DMS114 treated with DMSO at 0.1 percent for 48 hours (cell line): ENCODE results near the gene DHX58.
"Not testable (repeated sequence)": the region's sequence is repeated elsewhere in the genome, so short reads cannot be mapped to it uniquely, and the experiment has no call there.

ENCODE experiments used
- DNase-seq: peaks from one replicate; lab custom pipeline; 2025; ENCODE audit not compliant: unreplicated experiment; lab: John Stamatoyannopoulos, UW

Gene DHX58

GRCh38 chr17:42112552-42113176, at the start of gene DHX58:
TSS of gene DHX58 (minus strand) at chr17:42112714. CDS start at chr17:42111892, 822 bp downstream.
- peak; percentile 52 for DNase-seq

- no peak for DNase-seq
Measured at GRCh38 chr17:42160531-42160910, 48.0 kb upstream of the DHX58 start.

- no peak for DNase-seq
Measured at GRCh38 chr17:42159796-42160530, 47.4 kb upstream of the DHX58 start.

- no peak for DNase-seq
Measured at GRCh38 chr17:42155614-42156045, 43.1 kb upstream of the DHX58 start.

- no peak for DNase-seq
Measured at GRCh38 chr17:42153919-42154742, 41.6 kb upstream of the DHX58 start.

DNA sequence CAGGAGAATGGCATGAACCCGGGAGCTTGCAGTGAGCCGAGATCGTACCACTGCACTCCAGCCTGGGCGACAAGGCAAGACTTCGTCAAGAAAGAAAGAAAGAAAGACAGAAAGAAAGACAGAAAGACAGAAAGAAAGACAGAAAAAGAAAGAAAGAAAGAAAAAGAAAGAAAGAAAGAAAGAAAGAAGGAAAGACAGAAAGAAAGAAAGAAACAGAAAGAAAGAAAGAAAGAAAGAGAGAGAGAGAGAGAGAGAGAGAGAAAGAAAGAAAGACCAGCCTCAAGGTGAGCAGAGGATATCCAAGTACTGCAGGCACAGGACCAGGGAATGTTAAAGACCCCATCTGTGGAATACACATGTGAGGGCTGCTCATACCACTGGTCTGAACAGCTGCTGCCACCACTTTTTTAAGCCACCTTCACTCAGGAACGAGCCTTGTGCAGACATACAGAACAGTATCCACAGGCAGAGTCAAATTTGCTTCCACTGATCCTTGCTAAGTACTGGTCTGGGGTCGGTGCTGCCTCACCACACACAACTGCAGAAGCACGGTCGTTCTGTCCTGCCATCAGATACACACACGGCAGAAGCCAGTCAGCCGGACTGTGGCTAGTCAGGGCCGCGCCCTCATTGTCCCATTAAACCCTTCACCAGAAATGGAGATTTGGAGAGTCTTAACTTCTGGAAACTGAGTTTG, 34.5 kb upstream of the DHX58 start:
- no peak for DNase-seq

DNA sequence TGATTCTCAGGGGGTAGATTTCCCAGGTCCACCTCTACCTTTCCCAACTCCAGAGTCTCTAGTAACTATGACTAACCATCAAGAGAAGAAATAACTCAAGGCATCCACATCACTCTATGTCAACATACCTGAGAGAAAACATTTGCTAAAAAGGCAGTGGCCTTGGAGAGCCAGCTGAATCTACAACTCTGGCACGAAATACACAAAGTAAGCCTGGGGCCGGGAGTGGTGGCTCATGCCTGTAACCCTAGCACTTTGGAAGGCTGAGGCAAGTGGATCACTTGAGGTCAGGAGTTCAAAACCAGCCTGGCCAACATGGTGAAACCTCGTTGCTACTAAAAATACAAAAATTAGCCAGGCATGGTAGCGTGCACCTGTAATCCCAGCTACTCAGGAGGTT, 30.6 kb upstream of the DHX58 start:
- DNase-seq, result not testable (repeated sequence)

DNA sequence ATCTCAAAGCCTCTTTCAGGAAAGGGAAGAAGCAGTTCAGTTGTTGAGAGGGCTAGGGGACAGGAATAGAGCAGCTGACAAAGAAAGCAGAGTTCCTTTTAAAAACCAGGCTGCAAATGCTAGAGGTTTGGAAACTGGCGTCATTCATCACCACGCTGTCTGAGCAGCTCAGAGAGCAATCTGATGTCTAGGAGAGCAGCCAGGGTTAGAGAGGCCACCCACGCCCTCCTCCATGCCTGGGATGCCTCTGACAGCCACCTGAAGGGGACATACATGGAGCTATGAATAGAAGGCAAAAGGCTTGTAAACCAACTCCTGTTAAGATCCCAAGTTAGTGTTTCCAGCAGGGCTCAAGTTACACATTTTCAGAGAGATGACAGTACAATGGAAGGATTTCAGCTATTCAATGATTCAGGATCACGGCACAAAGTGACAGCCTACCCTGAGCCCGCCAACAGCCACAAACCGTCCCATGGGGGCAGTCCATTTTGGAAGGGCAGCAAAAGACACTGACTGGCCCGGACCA, 29.9 kb upstream of the DHX58 start:
- DNase-seq, result no peak

GRCh38 chr17:42141382-42141781, 28.9 kb upstream of the DHX58 start:
- DNase-seq, result no peak

GRCh38 chr17:42140690-42141089, 28.2 kb upstream of the DHX58 start:
- DNase-seq, result not testable (repeated sequence)

GRCh38 chr17:42138749-42139492, 26.4 kb upstream of the DHX58 start:
- DNase-seq, result no peak

DNA sequence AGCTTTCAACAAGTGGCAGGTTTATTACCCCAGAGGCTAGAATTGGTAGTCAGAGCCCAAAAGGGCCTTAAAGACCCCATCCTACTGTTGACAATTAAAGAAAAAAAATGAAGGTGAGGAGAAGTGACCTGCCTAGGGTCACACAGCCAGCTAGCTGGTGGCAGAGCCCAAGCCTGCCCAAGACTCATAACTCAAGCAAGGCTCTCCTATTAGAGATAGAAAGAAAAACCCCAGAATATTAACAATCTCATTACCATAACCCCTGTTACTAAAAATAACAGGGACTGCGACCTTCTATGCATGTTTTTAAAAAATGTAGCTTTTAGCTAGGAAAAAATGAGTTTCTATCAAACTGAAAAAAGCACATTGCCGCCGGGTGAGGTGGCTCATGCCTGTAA, 24.1 kb upstream of the DHX58 start:
- DNase-seq, result no peak

- no peak for DNase-seq
Measured at GRCh38 chr17:42135664-42136653, 23.4 kb upstream of the DHX58 start.

DNA sequence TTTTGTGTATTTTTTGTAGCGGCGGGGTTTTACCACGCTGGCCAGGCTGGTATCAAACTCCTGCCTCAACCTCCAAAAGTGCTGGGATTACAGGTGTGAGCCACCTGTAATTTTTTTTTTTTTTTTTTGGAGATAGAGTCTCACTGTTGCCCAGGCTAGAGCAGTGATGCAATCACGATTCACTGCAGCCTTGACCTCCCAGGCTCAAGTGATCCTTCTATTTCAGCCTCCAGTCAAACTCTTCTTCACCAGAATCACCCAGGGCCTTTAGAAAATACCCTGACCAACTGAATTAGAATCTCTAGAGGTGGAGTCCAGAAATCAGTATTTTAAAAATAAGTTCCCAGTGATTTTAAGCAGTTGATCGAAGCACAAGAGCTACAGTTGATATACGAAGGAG, 22.6 kb upstream of the DHX58 start:
- DNase-seq, result no peak

- DNase-seq, result no peak
Measured at GRCh38 chr17:42133461-42134041, 21.0 kb upstream of the DHX58 start.

DNA sequence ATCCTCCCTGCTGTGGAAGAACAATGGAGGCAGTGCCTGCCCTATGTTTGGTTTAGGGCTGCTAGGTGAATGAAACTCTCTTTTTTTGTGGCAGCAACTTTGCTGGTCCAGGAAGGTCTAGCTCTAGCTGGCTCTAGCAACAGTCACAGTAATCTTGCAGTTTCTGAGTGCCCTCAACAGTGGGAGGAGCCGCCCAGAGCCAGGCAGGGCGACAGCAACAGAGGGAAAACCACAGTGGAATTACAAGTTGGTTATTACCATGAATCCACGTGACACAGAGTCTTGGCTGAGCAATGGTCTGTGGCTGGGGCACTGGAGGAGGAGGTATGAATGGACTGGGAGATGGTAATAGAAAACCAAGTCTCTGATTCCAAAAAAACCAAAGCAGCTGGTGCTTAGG, 20.4 kb upstream of the DHX58 start:
- no peak for DNase-seq

- no peak for DNase-seq
Measured at GRCh38 chr17:42131981-42132432, 19.5 kb upstream of the DHX58 start.

GRCh38 chr17:42131232-42131631, 18.7 kb upstream of the DHX58 start:
- DNase-seq, result no peak
